GM23338 (cell line): ENCODE results near the gene GALNT3. TPM values are rescaled to one million over a fixed set of nuclear protein-coding genes. Genes with fewer than 3 reads are reported as not detected.

Experiments
- ATAC-seq: fragments of 200-7000 bp; cut with Tn5 transposase; 3 replicates; pipeline ENCODE4 v1.9.1; 2020
- DNase-seq: peaks from one replicate; pipeline ENCODE4 v3.0.0-alpha.2; 2015; ENCODE audit warnings: low spot score
- H2AFZ ChIP-seq: fragments of 200-600 bp; sonication (generic); 2 replicates; pipeline ENCODE4 v1.8.0; 2016; ENCODE audit warnings: antibody characterized with exemption, mild to moderate bottlenecking, moderate library complexity
- H3F3A ChIP-seq: fragments of 200-600 bp; sonication (generic); replicated peaks from 2 replicates; pipeline ENCODE4 v1.8.0; 2017; ENCODE audit warnings: antibody characterized with exemption, mixed run types, low read depth
- H3K27ac ChIP-seq: fragments of 200-600 bp; sonication (generic); 2 replicates; pipeline ENCODE4 v1.6.1; 2016; ENCODE audit warnings: low read depth
- H3K27me3 ChIP-seq: fragments of 200-600 bp; sonication (generic); 2 replicates; pipeline ENCODE4 v1.8.0; 2016; ENCODE audit warnings: mild to moderate bottlenecking, mixed run types, moderate library complexity; ENCODE audit not compliant: insufficient read depth
- H3K36me3 ChIP-seq: fragments of 200-600 bp; sonication (generic); 2 replicates; pipeline ENCODE4 v1.8.0; 2016; ENCODE audit warnings: mild to moderate bottlenecking; ENCODE audit not compliant: insufficient read depth
- H3K4me1 ChIP-seq: fragments of 200-600 bp; sonication (generic); 2 replicates; pipeline ENCODE4 v1.8.0; 2016; ENCODE audit warnings: mild to moderate bottlenecking, moderate library complexity; ENCODE audit not compliant: insufficient read depth
- H3K4me2 ChIP-seq: fragments of 200-600 bp; sonication (generic); 2 replicates; pipeline ENCODE4 v1.7.1; 2017; ENCODE audit warnings: mixed run types
- H3K4me3 ChIP-seq: fragments of 200-600 bp; sonication (generic); 2 replicates; pipeline ENCODE4 v1.6.1; 2016; ENCODE audit warnings: mixed run types
- H3K79me2 ChIP-seq: fragments of 200-600 bp; sonication (generic); replicated peaks from 2 replicates; pipeline ENCODE4 v1.8.0; 2017; ENCODE audit warnings: mild to moderate bottlenecking; ENCODE audit not compliant: insufficient read depth
- H3K9me2 ChIP-seq: fragments of 200-600 bp; sonication (generic); 2 replicates; pipeline ENCODE4 v1.8.0; 2017; ENCODE audit not compliant: insufficient read depth
- H4K20me1 ChIP-seq: fragments of 200-600 bp; sonication (generic); replicated peaks from 2 replicates; pipeline ENCODE4 v1.8.0; 2017; ENCODE audit warnings: mild to moderate bottlenecking; ENCODE audit not compliant: insufficient read depth
- H3K27ac Mint-ChIP-seq: 2 replicates; pipeline ENCODE4 v1.8.0; 2020; ENCODE audit warnings: inconsistent platforms, mild to moderate bottlenecking, moderate library complexity, mixed read lengths
- H3K27me3 Mint-ChIP-seq: 3 replicates; pipeline ENCODE4 v1.8.0; 2022; ENCODE audit warnings: low read depth, mild to moderate bottlenecking, moderate library complexity, mixed read lengths, inconsistent platforms; ENCODE audit not compliant: insufficient read depth, poor library complexity
- H3K36me3 Mint-ChIP-seq: 3 replicates; pipeline ENCODE4 v1.8.0; 2021; ENCODE audit warnings: low read depth, mild to moderate bottlenecking, inconsistent platforms, moderate library complexity, mixed read lengths
- H3K4me1 Mint-ChIP-seq: 3 replicates; pipeline ENCODE4 v1.8.0; 2020; ENCODE audit warnings: mild to moderate bottlenecking, inconsistent platforms, mixed read lengths
- H3K4me3 Mint-ChIP-seq: 3 replicates; pipeline ENCODE4 v1.8.0; 2021; ENCODE audit warnings: moderate library complexity, mild to moderate bottlenecking, inconsistent platforms, mixed read lengths
- H3K9me3 Mint-ChIP-seq: 3 replicates; pipeline ENCODE4 v1.8.0; 2020; ENCODE audit warnings: moderate library complexity, mild to moderate bottlenecking, inconsistent platforms, mixed read lengths
- ETS1 ChIP-seq: IDR thresholded peaks from 2 replicates; pipeline ENCODE4 v1.6.1; 2016; ENCODE audit warnings: antibody characterized with exemption
- EZH2phosphoT487 ChIP-seq: fragments of 200-600 bp; sonication (generic); IDR thresholded peaks from one replicate; pipeline ENCODE4 v1.8.1; 2018; ENCODE audit warnings: antibody characterized with exemption; ENCODE audit not compliant: unreplicated experiment
- NANOG ChIP-seq: IDR thresholded peaks from 2 replicates; pipeline ENCODE4 v1.6.1; 2016; ENCODE audit warnings: antibody characterized with exemption, borderline replicate concordance
- ZNF114 ChIP-seq: fragments of 250-450 bp; sonication (Bioruptor Pico); IDR thresholded peaks from 2 replicates; pipeline ENCODE4 v1.5.0; 2020; ENCODE audit warnings: mild to moderate bottlenecking, moderate library complexity
- ZNF331 ChIP-seq: fragments of 250-450 bp; sonication (Bioruptor Pico); IDR thresholded peaks from 2 replicates; pipeline ENCODE4 v1.5.0; 2020; ENCODE audit warnings: low read depth, mild to moderate bottlenecking, moderate library complexity
- polyA plus RNA-seq: library from polyadenylated mRNA; unstranded; fragments of >200 nt; fragmentation: Nextera tagmentation; extraction: Ambion mirVana; gene quantifications from 2 replicates; pipeline ENCODE4 v1.2.1, GENCODE V29; 2016
- total RNA-seq: library from RNA; depleted of rRNA; stranded (reverse); fragments of >200 nt; shearing (Covaris generic); gene quantifications from 2 replicates; pipeline ENCODE4 v1.2.3, GENCODE V29; 2014

The GALNT3 gene
- total and polyA plus RNA-seq, 2 experiments from 2014 or later = 16.8 to 17.1 TPM

GRCh38 chr2:165718610-165719210, 75.3 kb downstream of the GALNT3 start:
- no peak overlapping the region for H3K27ac ChIP-seq
- Mint-ChIP-seq H3K27ac (no peak overlapping the region), H3K27me3 (peaks cover 1% of the 10 kb centered on the region), H3K4me1 (peaks cover 5% of the 10 kb centered on the region), H3K9me3 (no peaks in the 10 kb centered on the region), H3K36me3 (no peaks in the 10 kb centered on the region), H3K4me3 (no peak overlapping the region)
- H3K27me3 ChIP-seq = no peaks in the 10 kb centered on the region
- DNase-seq = no peak
- H3K9me2 ChIP-seq = no peaks in the 10 kb centered on the region
- H4K20me1 ChIP-seq = no peaks in the 10 kb centered on the region
- H3F3A ChIP-seq = no peaks in the 10 kb centered on the region
- no peak for TF ChIP-seq ZNF331 (CRISPR knock-in tag)
- H3K36me3 ChIP-seq = no peaks in the 10 kb centered on the region
- no peaks in the 10 kb centered on the region for H3K4me1 ChIP-seq
- no peak overlapping the region for H2AFZ ChIP-seq
- H3K4me3 ChIP-seq = no peak overlapping the region
- no peaks in the 10 kb centered on the region for H3K79me2 ChIP-seq
- H3K4me2 ChIP-seq = no peak overlapping the region
- no peak for ATAC-seq

- Mint-ChIP-seq H3K4me1 (peaks cover 5% of the 10 kb centered on the region), H3K9me3 (no peaks in the 10 kb centered on the region), H3K27ac (no peak overlapping the region), H3K27me3 (peaks cover 1% of the 10 kb centered on the region), H3K36me3 (no peaks in the 10 kb centered on the region), H3K4me3 (no peak overlapping the region)
- no peaks in the 10 kb centered on the region for H3K9me2 ChIP-seq
- no peak overlapping the region for H2AFZ ChIP-seq
- H3K4me2 ChIP-seq = no peak overlapping the region
- ATAC-seq = no peak
- no peaks in the 10 kb centered on the region for H4K20me1 ChIP-seq
- no peak for DNase-seq
- no peaks in the 10 kb centered on the region for H3K36me3 ChIP-seq
- no peaks in the 10 kb centered on the region for H3F3A ChIP-seq
- no peaks in the 10 kb centered on the region for H3K4me1 ChIP-seq
- no peak overlapping the region for H3K4me3 ChIP-seq
- TF ChIP-seq ZNF114 (CRISPR knock-in tag) (no peak), ETS1 (no peak)
- H3K27ac ChIP-seq = no peak overlapping the region
- H3K79me2 ChIP-seq = no peaks in the 10 kb centered on the region
- no peaks in the 10 kb centered on the region for H3K27me3 ChIP-seq
These were observed 78.0 kb downstream of the GALNT3 start for GRCh38 chr2:165716091-165716490.

GRCh38 chr2:165706960-165707487, 87.0 kb downstream of the GALNT3 start:
- DNase-seq (no peak), ATAC-seq (no peak; the same call in 2 of the 3 replicates)
- no peaks in the 10 kb centered on the region for H3K9me3 Mint-ChIP-seq
- H3K36me3 Mint-ChIP-seq = peaks cover 5% of the 10 kb centered on the region
- H3K4me1 Mint-ChIP-seq = peaks cover 22% of the 10 kb centered on the region
- H3K4me2 ChIP-seq = 0 out of 2 replicates have a peak overlapping the region, but pooled peaks have one; percentile 52
- H3F3A ChIP-seq = no peaks in the 10 kb centered on the region
- H3K27ac ChIP-seq = peak overlapping the region; percentile 93
- peaks cover 8% of the 10 kb centered on the region for H3K27me3 Mint-ChIP-seq
- H3K4me3 ChIP-seq = no peak overlapping the region
- no peak overlapping the region for H3K4me3 Mint-ChIP-seq
- H3K36me3 ChIP-seq = no peaks in the 10 kb centered on the region
- no peaks in the 10 kb centered on the region for H3K27me3 ChIP-seq
- peaks cover 31% of the 10 kb centered on the region for H3K4me1 ChIP-seq
- H3K79me2 ChIP-seq = no peaks in the 10 kb centered on the region
- H4K20me1 ChIP-seq = no peaks in the 10 kb centered on the region
- no peak overlapping the region for H2AFZ ChIP-seq
- H3K9me2 ChIP-seq = peaks cover 5% of the 10 kb centered on the region; the same call in 1 of the 2 replicates
- TF ChIP-seq EZH2phosphoT487 (no peak), NANOG (peak; percentile 71; the same call in 1 of the 2 replicates)
- H3K27ac Mint-ChIP-seq = peak overlapping the region; percentile 92
